RKO (cell line): ENCODE results near the gene FNDC3B.

Source experiments
- DNase-seq: peaks from one replicate; pipeline ENCODE4 v3.0.0-alpha.2; 2016; ENCODE audit warnings: low spot score

FNDC3B gene

GRCh38 chr3:172404237-172404962 is 365.0 kb downstream of the FNDC3B start:
- no peak for DNase-seq

GRCh38 chr3:172405914-172406313 is 366.5 kb downstream of the FNDC3B start:
- no peak for DNase-seq

- no peak for DNase-seq
These were observed 368.5 kb downstream of the FNDC3B start for GRCh38 chr3:172407872-172408271.

GRCh38 chr3:172410702-172411477 is 371.5 kb downstream of the FNDC3B start:
- no peak for DNase-seq

- no peak for DNase-seq
These were observed 372.1 kb downstream of the FNDC3B start for GRCh38 chr3:172411478-172411947.

GRCh38 chr3:172415323-172415722 is 375.9 kb downstream of the FNDC3B start:
- no peak for DNase-seq

- no peak for DNase-seq
These were observed 398.3 kb downstream of the FNDC3B start for GRCh38 chr3:172437713-172438112.

GRCh38 chr3:172438186-172438585 is 398.8 kb downstream of the FNDC3B start:
- DNase-seq, result no peak

GRCh38 chr3:172441581-172441980 is 402.2 kb downstream of the FNDC3B start:
- no peak for DNase-seq

GRCh38 chr3:172442606-172443005 is 403.2 kb downstream of the FNDC3B start:
- DNase-seq, result no peak

- DNase-seq, result no peak
These were observed 405.4 kb downstream of the FNDC3B start for GRCh38 chr3:172444821-172445220.

GRCh38 chr3:172446198-172446597 is 406.8 kb downstream of the FNDC3B start:
- no peak for DNase-seq

GRCh38 chr3:172447611-172448579 is 408.5 kb downstream of the FNDC3B start, which contains the start of gene GHSR:
TSS of gene GHSR (minus strand) at chr3:172448456. CDS start at chr3:172448413, 43 bp downstream.
- no peak for DNase-seq

- no peak for DNase-seq
These were observed 409.5 kb downstream of the FNDC3B start for GRCh38 chr3:172448661-172449465.

- no peak for DNase-seq
These were observed 410.2 kb downstream of the FNDC3B start for GRCh38 chr3:172449466-172450149.
